Measurements from ENCODE around the gene PVALEF. TPM values are rescaled to one million over a fixed set of nuclear protein-coding genes. Genes with fewer than 3 reads are reported as not detected.

PVALEF gene
- total RNA-seq, 1 donor from 2014 or later: not detected

DNA sequence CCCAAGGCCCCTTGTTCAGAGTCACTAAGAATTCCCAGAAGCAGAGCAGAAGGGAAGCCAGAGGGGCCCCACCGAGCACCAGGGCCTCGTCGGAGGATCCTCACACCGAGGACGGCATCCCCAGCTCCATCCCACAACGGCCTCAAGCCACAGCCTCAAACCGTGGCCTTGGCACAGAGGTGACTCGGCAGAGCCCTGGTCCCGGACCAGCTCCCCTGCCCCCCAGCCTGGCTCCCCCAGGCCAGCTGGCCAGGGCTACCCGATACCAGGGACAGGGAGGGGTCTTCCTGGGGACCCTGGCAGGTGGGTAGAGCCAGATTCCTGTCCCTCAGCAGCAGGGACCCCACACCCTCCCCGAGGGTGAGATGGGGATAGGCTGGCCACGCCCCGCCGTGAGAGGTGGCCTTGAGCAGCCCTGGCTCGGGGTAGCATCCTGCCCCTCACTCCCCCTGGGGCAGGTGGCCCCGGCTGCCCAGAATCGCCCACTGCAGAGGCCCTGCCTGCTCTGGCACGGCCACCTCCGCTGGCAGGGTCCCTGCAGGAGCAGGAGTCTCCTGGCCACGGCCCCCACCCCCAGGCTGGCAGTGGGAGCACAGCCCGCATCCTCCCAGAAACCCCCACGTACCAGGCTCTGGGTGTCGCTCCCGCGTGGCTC, 5.6 kb upstream of the PVALEF start:
- intact Hi-C loops (cut with DNase I): no loop called here
- peaks cover under 1% of the 10 kb centered on the region for H3K27me3 ChIP-seq
- H3K4me1 ChIP-seq: peaks cover 6% of the 10 kb centered on the region
- H3K4me3 ChIP-seq: peak overlapping the region; percentile 48
- TF ChIP-seq CTCF (IDR thresholded peaks at IDR 0.05): no peak
- peak overlapping the region; percentile 71 for H3K27ac ChIP-seq
- no peaks in the 10 kb centered on the region for H3K36me3 ChIP-seq
- DNase-seq (no peak), ATAC-seq (peak; percentile 6)
- no peaks in the 10 kb centered on the region for H3K9me3 ChIP-seq

DNA sequence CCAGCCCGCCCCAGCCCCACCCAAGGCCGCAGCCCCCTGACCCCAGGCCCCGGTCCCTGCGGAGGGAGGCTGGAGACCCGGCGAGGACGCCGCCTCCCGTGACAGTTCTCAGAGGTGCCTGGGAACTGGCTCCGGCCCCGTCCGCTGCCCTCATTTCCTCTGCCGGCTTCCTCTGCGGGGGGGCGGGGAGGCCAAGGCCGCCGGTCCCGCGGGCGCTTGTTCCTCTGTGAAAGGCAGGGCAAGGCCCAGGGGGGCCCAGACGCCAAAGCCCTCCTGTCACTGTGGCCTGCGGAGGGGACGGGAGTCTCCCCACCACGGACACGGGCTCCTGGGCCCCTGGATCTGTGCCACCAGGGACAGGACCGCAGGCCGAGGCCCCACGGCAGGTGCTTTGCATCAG, 5.0 kb upstream of the PVALEF start:
- H3K27ac ChIP-seq: peak overlapping the region; percentile 71
- H3K4me3 ChIP-seq: peak overlapping the region; percentile 48
- no peaks in the 10 kb centered on the region for H3K9me3 ChIP-seq
- H3K4me1 ChIP-seq: peaks cover 6% of the 10 kb centered on the region
- TF ChIP-seq CTCF (IDR thresholded peaks at IDR 0.05): no peak
- peak; percentile 65 for ATAC-seq
- intact Hi-C loops (cut with DNase I): no loop called here
- no peaks in the 10 kb centered on the region for H3K36me3 ChIP-seq
- DNase-seq: peak; percentile 82
- H3K27me3 ChIP-seq: peaks cover 7% of the 10 kb centered on the region

DNA sequence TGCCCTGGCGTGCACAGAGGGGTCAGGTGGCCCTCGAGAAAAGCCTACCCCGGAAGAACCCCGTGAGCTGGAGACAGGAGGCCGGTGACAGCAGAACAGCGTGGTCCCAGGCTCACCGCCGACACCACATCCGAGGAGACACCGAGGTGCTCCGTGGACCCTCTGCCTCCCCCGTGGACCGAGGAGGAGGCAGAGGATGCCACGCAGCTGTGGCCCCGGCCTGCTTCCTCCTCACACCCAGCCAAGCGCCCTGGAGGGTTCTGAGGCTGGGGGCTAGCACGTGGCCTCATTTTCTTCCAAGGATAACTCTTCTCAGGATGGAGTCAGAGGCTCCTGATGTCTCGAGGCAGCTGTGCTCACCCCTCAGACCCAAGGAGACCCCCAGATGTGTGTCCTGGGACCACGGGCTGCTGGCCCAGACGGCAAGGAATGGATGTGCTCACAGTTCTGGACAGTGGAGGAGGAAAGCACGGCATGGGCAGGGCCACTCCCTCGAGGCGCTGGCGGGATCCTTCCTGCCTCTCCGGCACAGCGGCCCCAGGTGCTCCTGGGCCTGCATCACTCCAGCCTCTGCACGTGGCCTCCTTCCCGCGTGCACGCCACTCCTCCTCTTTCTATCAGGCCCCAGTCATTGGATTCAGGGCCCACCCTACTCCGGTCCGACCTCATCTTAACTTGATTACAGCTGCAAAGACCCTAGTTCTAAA, 4.4 kb upstream of the PVALEF start:
- ATAC-seq (no peak), DNase-seq (no peak)
- peak overlapping the region; percentile 71 for H3K27ac ChIP-seq
- peaks cover 11% of the 10 kb centered on the region for H3K27me3 ChIP-seq
- H3K36me3 ChIP-seq: no peaks in the 10 kb centered on the region
- H3K4me3 ChIP-seq: peak overlapping the region; percentile 48
- peaks cover 10% of the 10 kb centered on the region for H3K4me1 ChIP-seq
- intact Hi-C loops (cut with DNase I): no loop called here
- TF ChIP-seq CTCF (IDR thresholded peaks at IDR 0.05): no peak
- H3K9me3 ChIP-seq: no peaks in the 10 kb centered on the region

DNA sequence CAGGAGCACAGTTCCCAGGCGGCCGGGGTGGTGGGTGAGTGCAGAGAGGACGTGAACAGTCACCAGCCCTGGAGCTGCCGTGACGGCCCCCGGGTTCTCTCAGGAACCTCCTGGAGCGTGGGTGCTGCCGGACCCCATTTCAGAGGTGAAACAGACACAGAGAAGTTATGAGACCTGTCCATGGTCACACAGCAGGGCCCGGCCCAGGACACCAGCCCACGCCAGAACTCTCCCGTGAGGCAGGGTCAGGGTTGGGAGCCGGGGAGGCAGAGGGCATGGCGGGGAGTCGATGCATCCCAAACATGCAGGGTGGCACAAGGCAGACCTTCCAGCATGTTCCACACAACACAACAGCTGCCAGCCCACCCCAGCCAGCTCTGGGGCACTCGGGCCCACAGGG, 3.8 kb upstream of the PVALEF start:
- intact Hi-C loops (cut with DNase I): no loop called here
- ATAC-seq (no peak), DNase-seq (no peak)
- H3K4me1 ChIP-seq: peaks cover 10% of the 10 kb centered on the region
- TF ChIP-seq CTCF (IDR thresholded peaks at IDR 0.05): no peak
- H3K4me3 ChIP-seq: no peak overlapping the region
- no peak overlapping the region for H3K27ac ChIP-seq
- H3K36me3 ChIP-seq: no peaks in the 10 kb centered on the region
- H3K9me3 ChIP-seq: no peaks in the 10 kb centered on the region
- H3K27me3 ChIP-seq: peaks cover 11% of the 10 kb centered on the region

GRCh38 chr17:81161972-81162371, 3.3 kb upstream of the PVALEF start:
- intact Hi-C loops (cut with DNase I): no loop called here
- H3K27me3 ChIP-seq: peaks cover 15% of the 10 kb centered on the region
- no peaks in the 10 kb centered on the region for H3K9me3 ChIP-seq
- no peak for TF ChIP-seq CTCF (IDR thresholded peaks at IDR 0.05)
- ATAC-seq (no peak), DNase-seq (no peak)
- peaks cover 10% of the 10 kb centered on the region for H3K4me1 ChIP-seq
- H3K27ac ChIP-seq: no peak overlapping the region
- H3K36me3 ChIP-seq: no peaks in the 10 kb centered on the region
- no peak overlapping the region for H3K4me3 ChIP-seq

Data from upper lobe of right lung (tissue), 1 donor.